ENCODE results near the gene MPHOSPH9.
"Not testable (repeated sequence)": the region's sequence is repeated elsewhere in the genome, so short reads cannot be mapped to it uniquely, and the experiment has no call there.

Gene MPHOSPH9

GRCh38 chr12:123206794-123207193, 26.1 kb downstream of the MPHOSPH9 start:
- not testable (repeated sequence) for DNase-seq

DNA sequence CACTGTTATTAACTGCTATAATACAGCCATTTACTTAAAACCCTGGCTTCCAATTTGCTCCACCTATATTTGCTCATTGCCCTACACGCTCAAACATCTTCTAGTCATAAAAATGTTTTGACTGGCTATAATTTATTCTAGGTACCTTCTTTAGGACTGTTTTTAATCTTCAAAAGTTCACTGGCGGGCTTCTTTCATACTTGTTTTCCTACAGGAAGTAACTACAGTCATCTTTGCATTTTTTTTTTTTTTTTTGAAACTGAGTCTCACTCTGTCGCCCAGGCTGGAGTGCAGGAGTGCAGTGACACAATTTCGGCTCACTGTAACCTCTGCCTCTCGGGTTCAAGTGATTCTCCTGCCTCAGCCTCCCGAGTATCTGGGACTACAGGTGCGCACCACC, 32.5 kb downstream of the MPHOSPH9 start:
- no peak for DNase-seq

DNA sequence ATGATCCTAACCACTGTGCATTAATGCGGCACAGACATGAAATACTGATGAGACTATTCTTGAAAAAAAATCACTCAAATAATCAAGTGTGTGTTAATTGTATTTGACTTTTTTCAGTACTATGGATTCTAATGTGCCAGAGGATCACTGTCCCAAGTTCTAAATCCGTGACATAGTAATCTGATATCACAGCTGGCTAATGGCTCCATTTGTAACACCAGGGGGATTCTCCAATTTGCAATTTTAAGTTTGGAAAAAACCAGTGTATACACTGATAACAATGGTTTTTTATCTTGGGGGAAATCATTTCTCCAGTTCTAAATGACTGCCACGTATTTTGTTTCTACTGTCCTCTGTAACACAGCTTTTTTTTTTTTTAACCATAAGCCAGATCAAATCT, 33.0 kb downstream of the MPHOSPH9 start:
- DNase-seq: no peak

GRCh38 chr12:123187637-123188036, 45.3 kb downstream of the MPHOSPH9 start:
- DNase-seq: no peak

DNA sequence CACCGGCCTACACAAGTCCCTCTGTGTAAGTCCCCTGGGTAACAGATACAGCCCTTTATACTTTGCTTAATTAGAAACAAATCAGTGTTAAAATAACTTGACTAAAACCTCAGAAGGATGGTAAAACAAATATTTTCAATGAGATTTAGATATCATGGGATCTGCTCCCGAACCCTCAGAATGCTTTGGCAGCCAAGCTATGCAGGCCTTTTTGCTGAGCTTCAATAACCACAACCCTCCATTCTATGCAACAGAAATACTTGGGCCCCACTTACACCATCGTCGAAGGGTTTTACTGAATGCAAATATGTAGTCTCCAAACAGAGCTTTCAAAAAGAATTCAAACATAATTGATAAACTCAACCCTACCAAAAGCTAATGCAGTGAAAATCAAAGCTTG, 52.8 kb downstream of the MPHOSPH9 start:
- no peak for DNase-seq

- no peak for DNase-seq
These were observed 61.0 kb downstream of the MPHOSPH9 start for GRCh38 chr12:123171967-123172366.

GRCh38 chr12:123167329-123167728, 65.6 kb downstream of the MPHOSPH9 start:
- no peak for DNase-seq

DNA sequence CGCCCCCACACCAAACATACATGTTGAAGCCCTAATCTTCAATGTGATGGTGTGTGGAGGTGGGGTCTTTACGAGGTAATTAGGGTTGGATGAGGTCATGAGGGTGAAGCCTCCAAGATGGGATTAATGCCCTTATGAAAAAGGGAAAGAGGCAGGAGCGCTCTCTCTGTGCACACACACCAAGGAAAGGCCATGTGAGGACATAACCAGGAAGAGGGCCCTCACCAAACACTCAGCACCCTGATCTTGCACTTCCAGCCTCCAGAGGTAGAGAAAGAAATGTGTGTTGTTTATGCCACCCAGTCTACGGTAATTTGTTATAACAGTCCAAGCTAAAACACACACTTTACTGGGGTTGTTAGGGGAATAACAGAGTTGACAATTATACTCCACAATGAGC, 67.4 kb downstream of the MPHOSPH9 start:
- DNase-seq: no peak

- no peak for DNase-seq
These were observed 68.2 kb downstream of the MPHOSPH9 start for GRCh38 chr12:123164710-123165261.

DNA sequence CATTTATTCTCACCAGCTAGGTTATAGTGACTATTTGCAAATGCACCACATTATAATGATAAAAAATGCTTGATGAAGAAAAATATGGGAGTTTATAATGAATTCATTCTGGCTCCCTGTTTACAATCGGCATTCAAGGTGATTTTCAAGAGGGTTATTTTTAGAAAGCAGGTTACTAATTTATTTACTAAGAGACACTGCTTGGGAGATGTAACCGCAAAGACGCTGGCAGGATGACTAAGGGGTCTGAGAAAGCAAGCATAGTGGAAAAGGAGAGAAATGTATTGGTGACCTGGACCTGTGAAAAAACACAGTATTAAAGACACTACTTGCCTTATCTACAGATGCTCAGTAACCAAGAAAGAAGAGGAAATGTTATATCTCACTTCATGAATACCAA, 68.7 kb downstream of the MPHOSPH9 start:
- DNase-seq: no peak

- DNase-seq: no peak
These were observed 69.7 kb downstream of the MPHOSPH9 start for GRCh38 chr12:123163227-123163626.

GRCh38 chr12:123160801-123161487, 72.0 kb downstream of the MPHOSPH9 start:
- no peak for DNase-seq

DNA sequence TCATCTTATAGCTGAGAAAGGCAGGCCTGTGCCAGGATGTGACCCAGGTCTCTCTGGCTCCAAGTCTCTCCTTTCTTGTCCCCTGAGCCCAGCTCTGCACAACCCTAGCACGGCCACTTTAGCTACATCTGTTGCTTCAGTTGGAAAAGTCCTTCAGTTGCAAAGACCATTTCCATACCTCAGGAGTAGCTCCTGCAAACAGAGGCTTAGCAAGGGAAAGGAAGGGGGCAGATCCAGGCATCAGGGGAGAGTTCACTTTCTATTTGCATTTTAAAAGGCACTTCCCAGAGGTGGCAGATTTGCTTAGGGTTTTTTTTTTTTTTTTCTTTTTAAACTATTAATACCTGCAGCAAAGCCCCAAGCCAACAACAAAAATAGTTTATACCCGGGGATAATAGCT, 79.0 kb downstream of the MPHOSPH9 start:
- no peak for DNase-seq

- no peak for DNase-seq
These were observed 80.1 kb downstream of the MPHOSPH9 start for GRCh38 chr12:123152833-123153232.

DNA sequence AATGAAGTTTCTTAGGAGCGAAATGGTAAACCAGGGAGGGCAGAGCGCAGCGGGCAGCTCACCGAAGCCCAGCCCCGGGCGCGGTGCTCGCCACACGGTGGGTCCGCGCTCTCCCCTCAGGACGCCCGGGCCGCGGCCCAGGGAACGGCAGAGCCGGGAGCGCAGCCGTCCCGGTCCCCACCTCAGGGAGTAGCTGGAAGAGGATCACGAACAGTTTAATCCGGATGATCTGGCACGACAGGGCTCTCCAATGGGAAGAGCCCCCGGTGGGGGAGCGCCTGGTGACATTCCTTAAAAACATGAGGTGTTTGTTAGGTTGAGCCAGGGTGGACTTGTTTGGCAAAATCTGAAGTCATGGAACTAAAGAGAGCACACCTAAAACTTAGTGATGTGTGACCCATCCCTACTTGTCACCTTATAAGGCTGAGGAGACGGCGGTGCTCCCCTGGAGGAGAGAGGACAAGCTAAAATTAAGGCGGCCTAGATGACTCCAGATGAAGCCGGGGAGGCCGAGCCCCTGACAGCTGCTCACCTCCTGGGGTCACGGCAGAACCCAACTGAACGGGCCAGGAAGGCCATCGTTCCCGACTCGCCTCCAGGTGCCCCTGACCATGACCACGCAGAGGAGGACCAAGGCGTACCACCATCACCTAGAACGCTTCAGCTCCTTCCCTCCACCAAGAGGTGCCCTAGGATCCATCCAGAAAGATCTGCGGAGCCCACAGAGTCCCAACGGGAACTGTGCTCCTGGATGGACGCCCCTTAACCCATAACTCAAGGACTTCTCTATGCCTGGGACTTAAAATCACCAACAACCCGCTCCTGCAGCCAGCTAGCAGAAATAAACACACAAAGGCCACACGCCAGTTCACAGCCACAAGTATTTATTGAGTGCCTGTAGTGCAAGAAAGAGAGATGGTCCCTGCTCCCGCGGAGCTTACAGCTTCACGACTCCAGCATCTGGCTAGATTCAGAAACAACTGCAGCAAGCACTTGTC, 81.2 kb downstream of the MPHOSPH9 start:
- DNase-seq: no peak

- DNase-seq: no peak
These were observed 82.0 kb downstream of the MPHOSPH9 start, which contains the start of gene PITPNM2 for GRCh38 chr12:123150744-123151456. PITPNM2 (minus strand) TSS chr12:123151090; CDS start chr12:123034590, 116,500 bp downstream.

GRCh38 chr12:123150275-123150743, 82.6 kb downstream of the MPHOSPH9 start:
- no peak for DNase-seq

- no peak for DNase-seq
These were observed 83.3 kb downstream of the MPHOSPH9 start for GRCh38 chr12:123149501-123150274.

DNA sequence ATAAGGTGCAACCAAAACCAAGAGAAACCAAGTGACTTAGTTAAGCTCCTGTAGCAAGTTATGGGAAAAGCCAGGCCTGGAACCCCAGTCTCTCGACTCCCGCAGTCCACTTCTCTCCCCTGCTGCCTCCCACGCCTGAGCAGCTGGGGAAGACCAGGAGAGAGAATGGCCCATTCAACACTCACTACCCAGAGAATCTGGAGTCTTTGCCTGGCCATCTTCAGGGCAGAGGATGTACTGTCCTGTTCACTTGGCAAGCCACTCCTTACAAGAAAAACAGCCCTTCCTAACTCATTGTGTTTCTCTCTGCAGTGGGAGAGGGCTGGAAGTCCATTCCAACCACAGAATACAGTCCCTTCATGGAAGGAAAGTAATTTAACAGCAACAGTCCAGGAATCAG, 83.9 kb downstream of the MPHOSPH9 start:
- no peak for DNase-seq

DNA sequence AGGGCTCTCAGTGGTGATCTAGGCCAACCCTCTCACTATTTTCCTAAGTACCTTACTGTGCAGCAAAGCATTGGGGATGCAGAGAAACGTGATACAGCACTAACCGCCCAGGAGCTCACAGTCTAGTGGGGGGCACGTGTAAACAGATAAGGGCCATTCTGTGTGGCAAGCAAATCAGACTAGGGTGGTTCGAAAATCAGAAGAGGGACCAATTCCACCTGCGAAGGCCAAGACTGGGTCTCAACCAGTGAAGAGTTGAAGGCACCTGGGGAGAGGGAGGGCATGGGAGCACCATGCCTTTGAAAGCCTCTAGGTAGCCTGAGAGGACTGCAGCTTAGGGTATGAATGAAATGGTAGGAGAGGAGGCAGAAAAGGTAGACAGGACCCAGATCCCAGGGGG, 84.3 kb downstream of the MPHOSPH9 start:
- DNase-seq: no peak

- DNase-seq: no peak
These were observed 84.7 kb downstream of the MPHOSPH9 start for GRCh38 chr12:123148223-123148622.

GRCh38 chr12:123145211-123145610, 87.7 kb downstream of the MPHOSPH9 start:
- DNase-seq: no peak

Data from NCI-H446 treated with DMSO at 0.1 percent for 48 hours (cell line).